T-helper 9 cell (primary cell): Measurements from ENCODE around the gene MALAT1.
A peak's percentile ranks its signal among the peaks of the same experiment; 100 is the strongest.
"Not testable (repeated sequence)": the region's sequence is repeated elsewhere in the genome, so short reads cannot be mapped to it uniquely, and the experiment has no call there.

Experiments used
- DNase-seq: peaks from one replicate; pipeline ENCODE4 v3.0.0-alpha.2; 2020
- total RNA-seq, 2 donors: gene quantifications; one replicate each; lab custom pipeline; 2026; lab: John Stamatoyannopoulos, UW

The MALAT1 gene
- total RNA-seq, result 5,937 to 15,163 reads per million in 2 donors

- DNase-seq, result peak; percentile 93
These were observed at the start of gene MALAT1 for GRCh38 chr11:65498977-65499712. Gene MALAT1 (plus strand): TSS chr11:65499045.

DNA sequence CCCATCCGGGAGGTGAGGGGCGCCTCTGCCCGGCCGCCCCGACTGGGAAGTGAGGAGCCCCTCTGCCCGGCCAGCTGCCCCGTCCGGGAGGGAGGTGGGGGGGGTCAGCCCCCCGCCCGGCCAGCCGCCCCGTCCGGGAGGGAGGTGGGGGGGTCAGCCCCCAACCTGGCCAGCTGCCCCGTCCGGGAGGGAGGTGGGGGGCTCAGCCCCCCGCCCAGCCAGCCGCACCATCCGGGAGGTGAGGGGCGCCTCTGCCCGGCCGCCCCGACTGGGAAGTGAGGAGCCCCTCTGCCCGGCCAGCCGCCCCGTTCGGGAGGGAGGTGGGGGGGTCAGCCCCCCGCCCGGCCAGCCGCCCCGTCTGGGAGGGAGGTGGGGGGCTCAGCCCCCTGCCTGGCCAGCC is 47.5 kb upstream of the MALAT1 start:
- not testable (repeated sequence) for DNase-seq

GRCh38 chr11:65452259-65452658 is 46.6 kb upstream of the MALAT1 start:
- not testable (repeated sequence) for DNase-seq

DNA sequence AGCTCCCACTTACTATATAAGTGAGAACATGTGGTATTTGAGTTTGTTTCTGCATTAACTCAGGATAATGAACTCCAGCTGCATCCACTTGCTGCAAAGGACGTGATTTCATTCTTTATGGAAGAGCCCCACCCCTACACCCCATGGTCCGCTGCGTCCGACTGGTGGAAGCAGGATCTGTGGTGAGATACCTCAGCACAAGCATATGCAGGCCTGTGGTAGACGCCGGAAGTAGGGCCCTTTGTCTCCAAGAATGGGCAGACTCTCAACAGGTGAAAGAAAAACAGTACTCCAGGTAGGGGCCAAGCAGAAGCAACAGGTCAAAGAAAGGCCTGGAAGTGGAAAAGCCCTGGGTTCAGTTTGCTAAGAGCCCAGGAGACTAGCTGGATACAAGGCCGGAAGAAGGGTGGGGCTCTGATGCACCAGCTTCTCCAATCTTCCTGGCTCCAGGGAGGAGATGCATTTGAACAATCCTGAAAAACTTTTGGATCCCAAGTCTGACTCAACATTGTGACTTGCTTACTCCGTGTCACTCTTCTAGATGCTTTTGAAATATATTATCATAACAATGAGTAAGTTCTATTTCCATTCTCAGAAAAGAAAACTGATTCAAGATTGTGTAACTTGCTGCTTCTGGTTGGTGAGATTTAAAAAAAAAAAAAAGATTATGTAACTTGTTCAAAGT is 45.9 kb upstream of the MALAT1 start:
- no peak for DNase-seq

DNA sequence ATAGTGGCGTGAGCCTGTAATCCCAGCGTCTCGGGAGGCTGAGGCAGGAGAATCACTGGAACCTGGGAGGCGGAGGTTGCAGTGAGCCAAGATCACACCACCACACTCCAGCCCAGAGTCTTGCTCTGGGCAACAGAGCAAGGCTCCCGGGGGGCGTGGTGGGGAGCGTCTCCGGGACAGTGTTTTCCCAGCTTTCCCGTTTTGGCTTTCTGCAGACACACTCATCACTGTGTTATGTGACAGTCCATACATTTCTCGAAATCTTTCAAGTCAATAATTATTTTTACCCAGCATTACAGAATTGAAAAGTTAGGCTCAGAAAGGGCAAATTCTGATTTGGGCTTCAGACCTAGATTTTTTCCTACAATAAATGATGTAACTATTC is 44.5 kb upstream of the MALAT1 start:
- DNase-seq, result no peak

DNA sequence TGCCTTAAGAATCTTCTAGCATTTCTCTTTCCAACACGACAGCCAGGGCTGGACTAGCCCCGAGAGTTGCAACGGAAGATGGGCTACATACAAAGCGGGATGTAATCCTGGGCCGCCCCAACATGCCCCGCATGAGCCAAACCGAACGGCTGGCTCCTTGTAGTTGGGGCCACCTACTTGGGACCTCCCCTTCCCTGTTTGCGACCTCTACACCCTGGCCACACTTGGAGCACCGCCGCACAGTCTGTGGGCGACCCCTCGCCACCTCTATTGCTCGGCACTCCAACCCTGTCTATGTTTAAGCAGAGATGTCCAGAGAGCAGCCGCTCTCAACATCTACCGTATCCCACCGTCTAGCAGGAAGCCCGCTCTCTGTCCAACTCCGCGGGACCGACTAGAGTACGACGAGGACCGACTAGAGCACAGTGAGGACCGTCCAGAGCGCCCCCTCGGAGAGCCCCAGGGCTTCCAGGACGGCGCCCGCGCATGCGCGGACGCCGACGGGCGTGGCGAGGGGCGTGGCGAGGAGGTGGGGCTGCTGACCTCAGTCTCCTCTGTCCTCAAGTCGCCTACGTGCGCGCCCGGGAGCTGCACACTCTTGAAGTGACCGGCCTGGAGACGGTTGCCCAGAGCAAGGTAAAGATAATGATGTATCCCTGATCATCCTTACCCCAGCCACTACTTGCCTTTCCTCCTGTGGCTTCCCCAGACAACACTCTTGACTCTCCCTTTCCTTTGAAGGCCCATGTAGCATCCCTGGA is 44.0 kb upstream of the MALAT1 start:
- DNase-seq, result peak; percentile 69

DNA sequence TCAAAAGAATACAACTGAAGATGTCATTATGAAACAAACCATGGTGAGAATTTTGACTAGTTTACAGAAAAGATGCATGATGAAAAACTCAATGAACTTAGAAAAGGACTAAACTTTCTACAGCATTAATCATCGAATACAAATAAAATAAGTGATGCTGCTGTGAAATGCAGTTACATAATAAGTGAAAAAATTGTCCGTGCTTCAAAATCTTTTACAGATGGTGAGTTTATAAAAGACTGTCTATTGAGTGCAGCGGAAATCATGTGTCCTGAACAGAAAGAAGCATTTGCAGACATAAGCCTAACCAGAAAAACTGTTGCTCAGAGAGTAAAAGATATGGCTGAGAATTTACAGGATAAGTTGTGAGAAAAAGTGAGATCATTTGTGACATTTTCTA is 42.4 kb upstream of the MALAT1 start:
- DNase-seq, result no peak

DNA sequence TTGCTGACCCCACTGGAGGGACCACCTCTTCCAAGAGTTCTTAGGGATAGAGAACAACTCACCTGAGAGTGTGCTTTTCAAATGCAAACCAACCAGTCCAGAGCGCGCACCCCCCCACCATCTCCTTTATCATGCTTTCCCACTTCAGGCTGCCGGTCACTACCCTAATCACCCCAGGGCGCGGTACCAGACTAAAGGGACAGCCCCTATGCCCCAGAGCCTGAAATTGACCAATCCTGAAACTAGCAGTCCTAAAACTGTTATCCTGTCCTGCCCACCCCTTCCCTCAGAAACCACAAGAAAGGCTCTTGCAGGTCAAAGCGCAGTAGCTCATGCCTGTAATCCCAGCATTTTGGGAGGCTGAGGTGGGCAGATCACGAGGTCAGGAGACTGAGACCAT is 39.3 kb upstream of the MALAT1 start:
- no peak for DNase-seq

- DNase-seq, result not testable (repeated sequence)
These were observed 33.4 kb upstream of the MALAT1 start for GRCh38 chr11:65465471-65465870.

DNA sequence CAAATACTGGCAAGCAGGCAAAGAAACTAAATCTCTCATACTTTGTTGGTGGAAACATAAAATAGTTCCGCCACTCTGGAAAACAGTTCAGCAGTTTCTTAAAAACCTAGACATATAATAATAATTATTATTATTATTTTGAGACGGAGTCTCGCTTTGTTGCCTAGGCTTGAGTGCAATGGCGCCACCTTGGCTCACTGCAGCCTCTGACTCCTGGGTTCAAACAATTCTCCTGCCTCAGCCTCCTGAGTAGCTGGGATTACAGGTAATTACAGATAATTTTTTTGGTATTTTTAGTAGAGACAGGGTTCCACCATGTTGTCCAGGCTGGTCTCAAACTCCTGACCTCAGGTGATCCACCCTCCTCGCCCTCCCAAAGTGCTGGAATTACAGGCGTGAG is 31.5 kb upstream of the MALAT1 start:
- not testable (repeated sequence) for DNase-seq

DNA sequence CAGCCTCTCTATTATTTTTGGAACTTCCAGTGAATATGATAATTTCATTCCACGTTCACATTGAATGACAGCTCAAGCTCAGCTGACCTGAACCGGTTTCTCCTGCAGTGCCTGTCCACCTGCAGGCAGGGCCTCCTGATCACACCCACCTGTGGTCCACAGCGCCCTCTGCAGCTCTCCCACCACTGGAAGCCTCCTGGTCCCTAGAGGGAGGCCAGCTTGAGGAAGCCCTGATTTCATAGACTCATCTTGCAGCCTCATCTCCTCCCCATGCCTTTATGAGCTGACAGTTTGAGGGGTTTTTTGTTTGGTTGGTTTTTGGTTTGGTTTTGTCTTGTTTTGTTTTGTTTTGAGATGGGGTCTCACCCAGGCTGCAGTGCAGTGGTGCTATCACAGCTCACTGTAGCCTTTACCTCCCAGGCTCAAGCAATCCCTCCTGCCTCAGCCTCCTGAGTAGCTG is 29.9 kb upstream of the MALAT1 start:
- peak; percentile 46 for DNase-seq

DNA sequence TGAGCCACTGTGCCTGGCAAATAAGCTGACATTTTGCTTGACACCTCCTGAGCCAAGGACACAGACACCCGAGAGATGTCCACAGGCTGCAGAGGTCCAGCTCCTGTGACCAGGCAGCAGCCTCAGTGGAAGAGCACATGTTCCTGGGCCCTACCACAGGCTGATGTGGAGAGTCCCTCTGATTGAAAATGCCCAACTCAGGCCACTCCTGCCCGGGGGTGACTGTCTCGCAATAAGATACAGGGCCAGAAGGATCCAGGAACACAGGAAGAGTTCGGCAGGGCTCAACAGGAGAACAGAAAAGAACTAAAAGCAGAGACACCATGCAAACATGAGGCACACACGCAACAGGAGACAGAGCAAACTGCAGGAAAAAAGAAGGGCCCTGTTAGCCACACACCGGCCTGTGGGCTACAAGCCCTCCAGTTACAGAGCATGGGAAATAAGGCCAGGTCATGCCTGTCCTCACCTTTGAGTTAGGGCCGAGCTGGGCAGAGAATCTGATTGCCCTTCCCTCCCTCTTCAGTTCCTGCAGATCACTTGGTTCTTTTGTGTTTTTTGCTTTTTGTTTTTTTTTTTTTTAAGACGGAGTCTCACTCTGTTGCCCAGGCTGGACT is 28.3 kb upstream of the MALAT1 start:
- DNase-seq, result no peak

DNA sequence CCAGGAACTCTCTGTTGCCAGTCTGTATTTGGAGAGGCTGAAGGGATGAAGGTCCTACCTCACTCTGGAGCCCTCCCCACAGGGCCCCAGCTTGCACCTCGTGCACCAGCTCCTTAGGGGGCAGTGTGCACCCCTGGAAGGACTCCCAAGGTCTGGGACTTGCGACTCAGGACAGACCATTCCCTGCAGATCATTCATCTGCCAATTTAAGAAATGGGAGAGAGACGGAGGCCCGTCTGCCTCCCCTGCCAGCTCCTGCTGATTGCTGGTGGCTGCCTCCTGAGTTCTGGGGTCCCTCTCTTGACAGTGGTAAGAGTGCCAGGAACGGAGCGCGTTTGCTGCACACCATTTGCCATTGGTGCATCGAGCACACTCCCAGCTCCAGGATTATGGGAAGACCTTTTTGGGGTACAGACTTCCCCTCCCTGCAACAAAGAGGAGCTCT is 27.4 kb upstream of the MALAT1 start:
- DNase-seq, result no peak

DNA sequence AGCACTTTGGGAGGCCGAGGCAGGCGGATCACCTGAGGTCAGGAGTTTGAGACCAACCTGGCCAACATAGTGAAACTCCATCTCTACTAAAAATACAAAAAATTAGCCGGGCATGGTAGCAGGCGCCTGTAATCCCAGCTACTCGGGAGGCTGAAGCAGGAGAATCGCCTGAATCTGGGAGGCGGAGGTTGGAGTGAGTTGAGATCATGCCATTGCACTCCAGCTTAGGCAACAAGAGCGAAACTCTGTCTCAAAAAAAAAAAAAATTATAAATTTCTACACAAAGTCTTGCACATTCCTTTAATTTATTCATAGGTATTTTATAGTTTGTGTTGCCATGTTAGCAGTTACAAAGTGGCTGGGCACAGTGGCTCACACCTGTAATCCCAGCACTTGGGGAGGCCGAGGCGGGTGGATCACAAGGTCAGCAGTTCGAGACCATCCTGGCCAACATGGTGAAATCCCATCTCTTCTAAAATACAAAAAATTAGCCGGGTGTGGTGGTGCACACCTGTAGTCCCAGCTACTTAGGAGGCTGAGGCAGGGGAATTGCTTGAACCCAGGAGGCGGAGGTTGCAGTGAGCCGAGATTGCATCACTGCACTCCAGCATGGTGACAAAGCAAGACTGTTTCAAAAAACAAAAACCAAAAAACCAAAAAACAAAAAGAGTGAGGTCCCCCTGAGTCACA is 26.1 kb upstream of the MALAT1 start:
- not testable (repeated sequence) for DNase-seq

GRCh38 chr11:65473278-65473860 is 25.5 kb upstream of the MALAT1 start:
- no peak for DNase-seq

- DNase-seq, result no peak
These were observed 24.0 kb upstream of the MALAT1 start for GRCh38 chr11:65474864-65475263.

- DNase-seq, result no peak
These were observed 22.2 kb upstream of the MALAT1 start for GRCh38 chr11:65476632-65477148.

DNA sequence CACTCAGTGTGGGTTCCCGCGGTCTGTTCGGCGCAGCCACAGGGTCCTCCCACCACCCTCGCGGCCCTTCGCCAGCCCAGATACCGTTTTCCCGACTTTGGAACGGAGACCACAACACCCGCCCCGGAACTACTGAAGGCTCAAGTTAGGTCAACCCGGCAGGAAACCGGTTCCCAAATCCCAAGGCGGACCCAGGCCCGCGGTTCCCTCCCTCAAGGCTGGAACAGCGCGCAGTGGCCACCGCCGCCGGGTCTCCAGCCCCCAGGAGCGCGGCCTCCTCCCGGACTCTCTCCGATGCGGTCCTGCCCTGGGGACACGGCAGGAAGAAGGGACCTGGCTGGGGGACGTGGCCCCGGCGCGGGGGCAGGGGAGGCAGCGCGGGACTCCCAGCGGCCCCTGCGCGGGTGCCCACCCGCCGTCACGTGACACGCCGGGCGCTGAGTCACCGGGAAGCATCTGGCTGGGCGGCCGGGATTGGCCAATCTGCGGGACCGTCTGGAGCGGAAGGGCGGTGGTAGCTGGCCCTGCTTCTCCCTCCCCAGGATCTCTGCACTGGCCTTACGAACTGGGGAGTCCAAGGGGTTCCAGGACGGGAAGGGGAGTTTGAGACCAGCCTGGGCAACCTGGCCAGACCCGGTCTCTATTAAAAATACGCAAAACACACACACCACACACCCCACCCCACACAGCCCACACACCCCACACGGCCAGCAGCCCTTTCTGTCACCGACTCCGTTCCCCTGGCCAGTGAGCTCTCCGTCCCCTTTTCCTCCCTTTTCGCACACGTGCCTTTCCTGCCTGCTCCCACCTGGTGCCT is 21.5 kb upstream of the MALAT1 start:
- DNase-seq, result peak; percentile 86

DNA sequence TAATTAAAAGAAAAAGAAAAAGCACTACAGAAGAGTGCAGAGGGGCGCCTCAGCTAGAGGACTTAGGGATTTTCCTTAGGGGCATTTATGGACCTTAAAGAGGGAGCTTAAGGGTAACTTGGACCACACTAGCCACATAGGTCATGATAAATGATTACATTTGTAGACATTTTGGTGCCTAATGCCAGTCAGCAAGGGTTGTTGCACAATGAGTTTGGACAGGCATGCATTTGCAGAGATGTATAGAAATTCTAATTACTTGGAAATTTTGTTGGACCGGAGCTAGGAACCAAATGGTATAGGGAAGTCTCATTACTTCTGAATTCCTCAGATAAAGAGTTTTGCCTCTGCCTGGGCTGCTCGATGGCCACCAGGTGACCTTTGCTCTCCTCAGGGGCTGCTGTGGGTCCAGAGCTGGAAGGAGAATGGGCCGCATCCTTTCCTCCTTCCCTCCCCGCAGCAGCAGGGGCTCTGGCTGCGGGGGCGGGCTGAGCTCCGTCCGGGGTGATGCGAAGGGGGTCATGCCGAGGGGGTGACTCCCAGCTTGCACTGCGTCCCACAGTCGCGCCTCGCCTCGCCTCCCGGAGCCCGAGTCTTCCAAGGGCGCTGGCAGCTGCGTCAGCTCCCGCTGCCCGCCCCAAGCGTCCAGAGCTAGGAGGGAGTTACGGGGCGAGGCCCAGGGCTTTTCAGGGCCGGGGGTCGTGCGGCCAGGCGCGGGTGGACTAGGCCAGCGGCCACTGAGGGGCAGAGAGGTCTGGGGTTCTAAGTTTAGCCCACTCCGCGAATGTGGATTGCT is 20.3 kb upstream of the MALAT1 start:
- DNase-seq, result no peak
